GM10248 (cell line): ENCODE data around the gene HKDC1.

Source experiments
- CTCF ChIA-PET: fragments of 300-600 bp; sonication (Branson Sonifier 250); formaldehyde crosslinking; extraction: SDS; loops from one replicate; lab custom pipeline; 2021; ENCODE audit warnings: antibody characterized with exemption; lab: Yijun Ruan, JAX
- POLR2A ChIA-PET: fragments of 350-650 bp; sonication (Branson Sonifier 250); formaldehyde crosslinking; extraction: SDS; loops from one replicate; lab custom pipeline; 2020; ENCODE audit warnings: antibody characterized with exemption; lab: Yijun Ruan, JAX
- DNase-seq: peaks from one replicate; pipeline ENCODE4 v3.0.0; 2012; ENCODE audit errors: extremely low spot score
- CTCF ChIP-seq: IDR thresholded peaks from 2 replicates; pipeline ENCODE4 v1.5.1; 2012; ENCODE audit warnings: mild to moderate bottlenecking, low read depth; ENCODE audit errors: extremely low read depth, missing control alignments, control extremely low read depth

The HKDC1 gene

DNA sequence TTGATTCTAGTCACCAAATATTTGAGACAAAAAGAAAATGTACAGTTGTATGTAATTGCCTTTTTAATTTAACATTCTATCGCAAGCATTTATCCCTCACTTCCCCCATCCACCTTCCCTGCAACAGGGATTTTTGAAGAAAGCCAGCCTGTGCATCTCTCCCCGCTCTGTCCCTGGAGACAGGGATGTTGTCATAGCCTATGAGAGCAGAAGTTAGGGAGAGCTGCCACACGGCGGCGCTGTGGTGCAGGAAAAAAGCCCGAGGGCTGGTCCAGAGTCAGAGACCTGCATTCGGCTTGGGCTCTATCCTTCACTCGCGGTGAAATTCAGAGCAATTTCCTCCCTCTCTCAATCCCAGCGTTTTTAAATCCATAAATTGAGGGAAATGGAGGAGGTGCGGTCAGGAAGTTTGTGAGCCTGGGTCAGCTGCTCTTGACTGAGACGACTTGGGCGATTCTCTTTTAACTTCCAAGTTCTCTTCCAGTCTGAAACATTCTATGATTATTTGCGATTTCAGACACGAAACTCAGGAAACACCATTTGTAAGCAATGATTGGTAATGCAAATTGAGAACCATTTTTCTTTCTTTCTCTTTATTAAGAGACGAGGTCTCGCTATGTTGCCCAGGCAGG lies 17.5 kb downstream of the HKDC1 start:
- DNase-seq: peak; percentile 87
- peak; percentile 96 for TF ChIP-seq CTCF
- POLR2A ChIA-PET: no interaction called here
- CTCF ChIA-PET: interaction anchor here (0.7 to 8.2 kb wide), 14 partner anchors 8 to 271 kb away, joined by 3 to 80 read pairs (median 6); partner anchors contain the start of gene TSPAN15

DNA sequence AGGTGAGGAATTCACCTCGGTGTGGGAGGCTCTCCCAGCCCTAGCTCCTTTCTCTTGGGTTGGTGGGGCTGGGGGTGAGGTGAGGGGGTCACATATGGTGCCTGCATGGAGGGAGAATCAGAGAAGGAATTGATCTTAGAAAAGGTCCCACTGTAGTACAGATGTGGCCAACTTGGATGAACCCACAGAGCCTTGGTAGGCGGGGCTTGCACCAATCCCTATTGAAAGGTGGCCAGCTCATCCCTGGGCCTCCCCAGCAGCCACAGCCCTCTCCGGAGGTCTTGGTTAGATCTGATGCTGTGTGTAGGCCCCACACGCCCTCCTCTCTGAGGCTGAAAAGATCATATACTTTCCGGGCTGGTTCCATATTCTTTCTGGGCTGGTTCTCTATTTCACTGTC lies 19.0 kb downstream of the HKDC1 start:
- DNase-seq: no peak
- TF ChIP-seq CTCF: no peak
- ChIA-PET CTCF (interaction anchor here (0.7 to 8.2 kb wide), 10 partner anchors 8 to 172 kb away, joined by 3 to 80 read pairs (median 4); no protein-coding TSS in a partner anchor), POLR2A (no interaction called here)

DNA sequence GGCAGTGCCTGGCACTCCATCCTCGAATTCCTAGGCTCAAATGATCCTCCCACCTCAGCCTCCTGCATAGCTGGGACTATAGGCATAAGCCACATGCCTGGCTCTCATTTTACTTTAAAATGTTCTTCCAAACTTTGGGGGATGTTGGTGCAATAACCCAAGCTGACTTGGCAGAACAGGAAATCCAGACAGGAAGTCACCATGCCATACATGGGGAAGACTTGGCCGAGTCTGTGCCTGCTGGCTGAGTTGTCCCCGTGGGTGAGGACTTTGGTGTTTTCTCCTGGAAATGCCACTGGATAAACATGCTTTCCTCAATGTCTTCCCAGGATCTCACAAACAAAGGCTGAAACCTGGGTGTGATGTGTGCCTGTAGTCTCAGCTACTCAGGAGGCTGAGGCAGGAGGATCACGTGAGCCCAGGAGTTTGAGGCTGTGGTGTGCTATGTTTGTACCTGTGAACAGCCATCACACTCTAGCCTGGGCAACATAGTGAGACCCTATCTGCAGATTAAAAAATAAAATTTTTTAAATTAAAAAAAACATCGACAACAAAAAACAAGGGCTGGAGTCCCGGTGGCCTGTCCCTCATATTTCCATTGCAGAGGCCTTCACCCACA lies 19.8 kb downstream of the HKDC1 start:
- POLR2A ChIA-PET: no interaction called here
- no peak for TF ChIP-seq CTCF
- CTCF ChIA-PET: interaction anchor here (0.7 to 8.2 kb wide), 7 partner anchors 9 to 171 kb away, joined by 3 to 80 read pairs (median 3); no protein-coding TSS in a partner anchor
- DNase-seq: no peak

- DNase-seq: no peak
- TF ChIP-seq CTCF: no peak
- CTCF ChIA-PET: interaction anchor here (0.7 to 1.8 kb wide), 3 partner anchors 13 to 167 kb away, joined by 3 to 4 read pairs (median 4); no protein-coding TSS in a partner anchor
- POLR2A ChIA-PET: no interaction called here
Observed at GRCh38 chr10:69240455-69240854, 20.3 kb downstream of the HKDC1 start.

- ChIA-PET CTCF (interaction anchor here (1.4 to 1.8 kb wide), 3 partner anchors 9 to 151 kb away, joined by 3 to 7 read pairs (median 4); no protein-coding TSS in a partner anchor), POLR2A (no interaction called here)
- no peak for DNase-seq
- TF ChIP-seq CTCF: no peak
Observed at GRCh38 chr10:69241575-69241974, 21.4 kb downstream of the HKDC1 start.

DNA sequence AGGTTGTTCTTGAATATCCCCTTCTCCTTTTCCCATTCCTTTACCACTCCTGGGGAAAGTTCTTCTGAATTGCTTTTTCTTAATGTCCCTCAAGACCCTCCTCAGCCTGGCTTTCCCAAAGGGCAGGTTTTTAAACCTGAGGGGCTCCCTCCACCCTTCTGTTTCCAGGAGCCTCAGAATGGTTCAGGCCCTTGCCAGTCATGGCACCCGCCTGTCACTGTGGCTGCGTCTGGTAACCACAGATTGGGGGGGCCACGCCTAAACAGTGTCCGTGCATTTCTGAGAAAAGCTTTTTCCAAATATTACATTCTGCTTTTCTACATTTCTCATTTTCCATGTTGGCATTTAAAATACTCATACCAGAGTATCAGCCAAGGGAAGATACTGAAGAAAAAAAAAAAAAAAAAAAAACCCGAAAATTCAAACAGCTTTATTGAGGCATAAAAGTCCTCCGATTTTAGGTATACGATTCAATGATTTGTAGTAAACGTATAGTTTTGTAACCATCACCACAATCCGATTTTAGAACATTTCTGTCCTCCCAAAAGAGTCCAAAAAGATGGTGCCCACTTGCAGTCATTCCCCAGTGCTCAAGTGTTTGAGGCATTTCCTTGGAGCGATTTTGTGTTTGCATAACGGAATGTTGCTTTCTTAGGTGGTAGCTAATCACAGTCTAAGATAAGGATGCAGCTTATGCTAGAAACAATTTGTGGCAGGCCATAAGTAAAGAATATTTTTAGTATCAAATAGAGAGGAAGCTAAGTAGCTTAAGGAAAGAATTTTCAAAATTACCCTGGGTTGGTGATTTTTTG lies 22.1 kb downstream of the HKDC1 start:
- ChIA-PET POLR2A (interaction anchor here (0.6 kb wide), 1 partner anchor 8 kb away, joined by 5 read pairs; no protein-coding TSS in a partner anchor), CTCF (interaction anchor here (1.0 to 1.8 kb wide), 5 partner anchors 9 to 166 kb away, joined by 3 to 7 read pairs (median 4); no protein-coding TSS in a partner anchor)
- no peak for DNase-seq
- TF ChIP-seq CTCF: no peak
